ENCODE results near the gene RIMKLB. TPM values are rescaled to one million over a fixed set of nuclear protein-coding genes. Genes with fewer than 3 reads are reported as not detected.

Gene RIMKLB
- total and polyA plus RNA-seq, 2 of the 4 experiments (the other 2 are of a cell fraction): 12.5 to 18.8 TPM

DNA sequence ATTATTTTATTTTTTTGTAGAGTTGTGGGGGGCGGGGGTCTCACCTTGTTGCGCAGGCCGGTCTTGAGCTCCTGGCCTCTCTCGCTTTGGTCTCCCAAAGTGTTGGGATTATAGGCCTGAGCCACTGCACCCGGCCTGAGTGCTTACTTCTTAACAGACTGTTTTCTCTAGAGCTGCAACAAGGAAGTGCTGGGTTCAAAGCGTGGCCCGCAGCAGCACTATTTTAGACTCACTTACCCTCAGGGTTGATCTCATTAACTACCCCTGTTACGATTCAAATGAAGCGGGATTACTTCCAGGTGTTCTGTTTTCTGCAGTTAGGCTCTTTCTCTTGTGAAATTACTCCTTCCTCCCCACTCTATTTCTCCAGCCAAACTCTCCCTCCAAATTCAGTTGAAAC, 133.3 kb downstream of the RIMKLB start:
- Histone ChIP-seq H3K23ac (ENCODE audit: low read depth, low read length) (no peak overlapping the region), H3K4me2 (ENCODE audit: low read depth, low read length) (no peak overlapping the region), H3K4me3 (ENCODE audit: insufficient read depth, low read depth, low read length) (no peak overlapping the region), H3K56ac (ENCODE audit: extremely low read depth, insufficient read depth, low read length) (no peak overlapping the region), H4K91ac (ENCODE audit: insufficient read depth, low read depth, low read length) (no peak overlapping the region), H3K9me1 (ENCODE audit: insufficient read depth, low read length) (no peaks in the 10 kb centered on the region), H3K14ac (replicated peaks; ENCODE audit: low read depth, low read length) (no peak overlapping the region), H2BK120ac (ENCODE audit: low read depth, low read length) (no peak overlapping the region), H2AK5ac (ENCODE audit: low read depth, low read length) (no peak overlapping the region), H3K27me3 (ENCODE audit: control insufficient read depth, insufficient read depth, low read length) (no peaks in the 10 kb centered on the region), H3K18ac (ENCODE audit: low read depth, low read length) (no peak overlapping the region), H3K9ac (ENCODE audit: low read depth, low read length) (no peak overlapping the region), H3K36me3 (ENCODE audit: control insufficient read depth, insufficient read depth, low read length) (no peaks in the 10 kb centered on the region), H4K5ac (ENCODE audit: low read depth, low read length) (no peak overlapping the region), H3K27ac (ENCODE audit: insufficient read depth, low read length) (no peak overlapping the region), H3K4ac (ENCODE audit: low read depth, low read length) (no peak overlapping the region), H3K79me1 (ENCODE audit: low read depth in 1 of 2, low read length in 2 of 2) (no peaks in the 10 kb centered on the region), H4K8ac (ENCODE audit: low read depth in 2 of 2, low read length in 2 of 2) (no peak overlapping the region), H2BK5ac (ENCODE audit: low read depth, low read length, poor library complexity, severe bottlenecking) (no peak overlapping the region), H3K4me1 (ENCODE audit: control insufficient read depth, insufficient read depth, low read length) (no peaks in the 10 kb centered on the region), H2AK9ac (replicated peaks; ENCODE audit: low read depth, low read length, poor library complexity) (no peak overlapping the region), H2BK15ac (ENCODE audit: low read depth, low read length) (no peak overlapping the region), H4K20me1 (ENCODE audit: insufficient read depth, low read length) (no peaks in the 10 kb centered on the region), H3K9me3 (ENCODE audit: control insufficient read depth, insufficient read depth, low read length) (no peaks in the 10 kb centered on the region), H2BK20ac (ENCODE audit: low read depth, low read length) (no peak overlapping the region), H2AFZ (replicated peaks; ENCODE audit: low read length, poor library complexity) (no peak overlapping the region)
- in situ Hi-C loops (cut with MboI; ENCODE audit: low sequenced_read_pairs) (no loop called here), intact Hi-C loops (cut with micrococcal nuclease) (no loop called here), dilution Hi-C loops (cut with HindIII; ENCODE audit: low sequenced_read_pairs, unreplicated experiment) (no loop called here)
- TF ChIP-seq CEBPB (IDR thresholded peaks at IDR 0.05; ENCODE audit: low read depth, low read length) (no peak), RCOR1 (IDR thresholded peaks at IDR 0.05; ENCODE audit: insufficient replicate concordance, low read length) (no peak), FOS (IDR thresholded peaks at IDR 0.05; ENCODE audit: low read depth, low read length) (no peak), RAD21 (IDR thresholded peaks at IDR 0.05; ENCODE audit: low read length) (no peak), RFX5 (IDR thresholded peaks at IDR 0.05; ENCODE audit: low read depth, low read length) (no peak), NFE2L2 (IDR thresholded peaks at IDR 0.05; ENCODE audit: low read depth, low read length) (no peak), POLR2A (IDR thresholded peaks at IDR 0.05; ENCODE audit: low read depth, low read length) (no peak), BHLHE40 (IDR thresholded peaks at IDR 0.05; ENCODE audit: low read depth, low read length) (no peak), SMC3 (IDR thresholded peaks at IDR 0.05; ENCODE audit: low read depth, low read length) (no peak), CHD1 (IDR thresholded peaks at IDR 0.05; ENCODE audit: low read depth, low read length) (no peak), MAZ (IDR thresholded peaks at IDR 0.05; ENCODE audit: borderline replicate concordance, low read depth, low read length) (no peak), MAFK (IDR thresholded peaks at IDR 0.05; ENCODE audit: low read depth, low read length) (no peak), MXI1 (IDR thresholded peaks at IDR 0.05; ENCODE audit: borderline replicate concordance, low read depth, low read length) (no peak)
- TF ChIP-seq, protein P1, sequence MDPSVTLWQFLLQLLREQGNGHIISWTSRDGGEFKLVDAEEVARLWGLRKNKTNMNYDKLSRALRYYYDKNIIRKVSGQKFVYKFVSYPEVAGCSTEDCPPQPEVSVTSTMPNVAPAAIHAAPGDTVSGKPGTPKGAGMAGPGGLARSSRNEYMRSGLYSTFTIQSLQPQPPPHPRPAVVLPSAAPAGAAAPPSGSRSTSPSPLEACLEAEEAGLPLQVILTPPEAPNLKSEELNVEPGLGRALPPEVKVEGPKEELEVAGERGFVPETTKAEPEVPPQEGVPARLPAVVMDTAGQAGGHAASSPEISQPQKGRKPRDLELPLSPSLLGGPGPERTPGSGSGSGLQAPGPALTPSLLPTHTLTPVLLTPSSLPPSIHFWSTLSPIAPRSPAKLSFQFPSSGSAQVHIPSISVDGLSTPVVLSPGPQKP (IDR thresholded peaks at IDR 0.05; ENCODE audit: borderline replicate concordance, low read depth, low read length): no peak
- TF ChIP-seq, protein P2, sequence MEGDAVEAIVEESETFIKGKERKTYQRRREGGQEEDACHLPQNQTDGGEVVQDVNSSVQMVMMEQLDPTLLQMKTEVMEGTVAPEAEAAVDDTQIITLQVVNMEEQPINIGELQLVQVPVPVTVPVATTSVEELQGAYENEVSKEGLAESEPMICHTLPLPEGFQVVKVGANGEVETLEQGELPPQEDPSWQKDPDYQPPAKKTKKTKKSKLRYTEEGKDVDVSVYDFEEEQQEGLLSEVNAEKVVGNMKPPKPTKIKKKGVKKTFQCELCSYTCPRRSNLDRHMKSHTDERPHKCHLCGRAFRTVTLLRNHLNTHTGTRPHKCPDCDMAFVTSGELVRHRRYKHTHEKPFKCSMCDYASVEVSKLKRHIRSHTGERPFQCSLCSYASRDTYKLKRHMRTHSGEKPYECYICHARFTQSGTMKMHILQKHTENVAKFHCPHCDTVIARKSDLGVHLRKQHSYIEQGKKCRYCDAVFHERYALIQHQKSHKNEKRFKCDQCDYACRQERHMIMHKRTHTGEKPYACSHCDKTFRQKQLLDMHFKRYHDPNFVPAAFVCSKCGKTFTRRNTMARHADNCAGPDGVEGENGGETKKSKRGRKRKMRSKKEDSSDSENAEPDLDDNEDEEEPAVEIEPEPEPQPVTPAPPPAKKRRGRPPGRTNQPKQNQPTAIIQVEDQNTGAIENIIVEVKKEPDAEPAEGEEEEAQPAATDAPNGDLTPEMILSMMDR (conservative IDR thresholded peaks at IDR 0.05; ENCODE audit: low read depth, low read length): no peak
- TF ChIP-seq, protein P3, sequence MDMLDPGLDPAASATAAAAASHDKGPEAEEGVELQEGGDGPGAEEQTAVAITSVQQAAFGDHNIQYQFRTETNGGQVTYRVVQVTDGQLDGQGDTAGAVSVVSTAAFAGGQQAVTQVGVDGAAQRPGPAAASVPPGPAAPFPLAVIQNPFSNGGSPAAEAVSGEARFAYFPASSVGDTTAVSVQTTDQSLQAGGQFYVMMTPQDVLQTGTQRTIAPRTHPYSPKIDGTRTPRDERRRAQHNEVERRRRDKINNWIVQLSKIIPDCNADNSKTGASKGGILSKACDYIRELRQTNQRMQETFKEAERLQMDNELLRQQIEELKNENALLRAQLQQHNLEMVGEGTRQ (IDR thresholded peaks at IDR 0.05; ENCODE audit: low read depth, low read length): no peak
- WGBS, 2 experiments (ENCODE audit: extremely low coverage in 2 of 2, insufficient read length in 1 of 2): 60% methylated on average over 3 of the region's 9 CpGs; no CpG with 5 or more reads in 1 of the 2 experiments
- BruUV-seq (replicated peaks): no TSS peak
- ChIA-PET POLR2A (ENCODE audit: unreplicated experiment) (no interaction called here), CTCF (interaction anchor here (0.6 kb wide), 1 partner anchor 143 kb away, joined by 3 read pairs; no protein-coding TSS in a partner anchor)
- no peak for DNase-seq
- no peak for ATAC-seq (ENCODE audit: low read depth)
